Endothelial cell (in vitro differentiated cells): ENCODE measurements around the gene SLC22A14. TPM values are rescaled to one million over a fixed set of nuclear protein-coding genes. Genes with fewer than 3 reads are reported as not detected.

Source experiments
- DNase-seq: peaks from one replicate; pipeline ENCODE4 v3.0.0; 2021; ENCODE audit warnings: low spot score
- H3K27ac Mint-ChIP-seq: one replicate; pipeline ENCODE4 v1.8.0; 2021; ENCODE audit warnings: mixed read lengths, inconsistent platforms; ENCODE audit not compliant: unreplicated experiment
- H3K27me3 Mint-ChIP-seq: one replicate; pipeline ENCODE4 v1.8.0; 2021; ENCODE audit warnings: mild to moderate bottlenecking, moderate library complexity, mixed read lengths, inconsistent platforms; ENCODE audit not compliant: unreplicated experiment
- H3K36me3 Mint-ChIP-seq: one replicate; pipeline ENCODE4 v1.8.0; 2021; ENCODE audit warnings: mild to moderate bottlenecking, low read depth, mixed read lengths, inconsistent platforms; ENCODE audit not compliant: unreplicated experiment
- H3K4me1 Mint-ChIP-seq: one replicate; pipeline ENCODE4 v1.8.0; 2021; ENCODE audit warnings: mild to moderate bottlenecking, mixed read lengths, inconsistent platforms; ENCODE audit not compliant: unreplicated experiment
- H3K4me3 Mint-ChIP-seq: one replicate; pipeline ENCODE4 v1.8.0; 2021; ENCODE audit warnings: mild to moderate bottlenecking, mixed read lengths, inconsistent platforms; ENCODE audit not compliant: unreplicated experiment
- H3K9me3 Mint-ChIP-seq: one replicate; pipeline ENCODE4 v1.8.0; 2021; ENCODE audit warnings: mixed read lengths, inconsistent platforms; ENCODE audit not compliant: unreplicated experiment
- CTCF ChIP-seq: fragments of 200-600 bp; sonication (generic); IDR thresholded peaks from one replicate; pipeline ENCODE4 v1.5.0; 2021; ENCODE audit warnings: antibody characterized with exemption; ENCODE audit not compliant: unreplicated experiment
- total RNA-seq: library from RNA; stranded (reverse); fragmentation: NEBNext Ultra II Directional; extraction: Animal tissue kit (Norgen Biotek cat#: 25700); gene quantifications from one replicate; pipeline ENCODE4 v1.2.1, GENCODE V29; 2021; ENCODE audit not compliant: unreplicated experiment

Gene SLC22A14
- total RNA-seq, 1 donor from 2014 or later, result 0.36 TPM

- H3K27me3 Mint-ChIP-seq, result no peaks in the 10 kb centered on the region
- no peak for TF ChIP-seq CTCF
- H3K4me3 Mint-ChIP-seq, result no peak overlapping the region
- no peak for DNase-seq
- peaks cover 7% of the 10 kb centered on the region for H3K36me3 Mint-ChIP-seq
- H3K9me3 Mint-ChIP-seq, result no peaks in the 10 kb centered on the region
- H3K27ac Mint-ChIP-seq, result no peak overlapping the region
- H3K4me1 Mint-ChIP-seq, result peaks cover 33% of the 10 kb centered on the region
These were observed 17.3 kb upstream of the SLC22A14 start for GRCh38 chr3:38264779-38265178.

- peak within 1 kb of the TSS; percentile 76 for H3K27ac Mint-ChIP-seq
- H3K4me3 Mint-ChIP-seq, result peak within 1 kb of the TSS; percentile 53
- peaks cover 8% of the 10 kb centered on the region for H3K36me3 Mint-ChIP-seq
- DNase-seq, result no peak
- H3K9me3 Mint-ChIP-seq, result no peaks in the 10 kb centered on the region
- H3K4me1 Mint-ChIP-seq, result peaks cover 33% of the 10 kb centered on the region
- TF ChIP-seq CTCF, result no peak
- no peaks in the 10 kb centered on the region for H3K27me3 Mint-ChIP-seq
These were observed 16.3 kb upstream of the SLC22A14 start, which contains the start of gene SLC22A13 for GRCh38 chr3:38265604-38266307. SLC22A13 (plus strand) TSS chr3:38265812; CDS start chr3:38265861, 49 bp downstream.

- Mint-ChIP-seq H3K4me3 (no peak overlapping the region), H3K36me3 (peaks cover 13% of the 10 kb centered on the region), H3K27me3 (no peaks in the 10 kb centered on the region), H3K9me3 (no peaks in the 10 kb centered on the region), H3K27ac (no peak overlapping the region), H3K4me1 (peaks cover 33% of the 10 kb centered on the region)
- DNase-seq, result no peak
- TF ChIP-seq CTCF, result no peak
These were observed 15.3 kb upstream of the SLC22A14 start for GRCh38 chr3:38266810-38267209.

GRCh38 chr3:38267662-38268061 lies 14.4 kb upstream of the SLC22A14 start:
- no peak overlapping the region for H3K4me3 Mint-ChIP-seq
- no peak for TF ChIP-seq CTCF
- peaks cover 13% of the 10 kb centered on the region for H3K36me3 Mint-ChIP-seq
- no peaks in the 10 kb centered on the region for H3K9me3 Mint-ChIP-seq
- H3K4me1 Mint-ChIP-seq, result peaks cover 33% of the 10 kb centered on the region
- no peaks in the 10 kb centered on the region for H3K27me3 Mint-ChIP-seq
- peak; percentile 12 for DNase-seq
- H3K27ac Mint-ChIP-seq, result peak overlapping the region; percentile 22

GRCh38 chr3:38268087-38268486 lies 14.0 kb upstream of the SLC22A14 start:
- Mint-ChIP-seq H3K27ac (peak overlapping the region; percentile 22), H3K27me3 (no peaks in the 10 kb centered on the region), H3K36me3 (peaks cover 13% of the 10 kb centered on the region), H3K4me1 (peaks cover 33% of the 10 kb centered on the region), H3K9me3 (no peaks in the 10 kb centered on the region), H3K4me3 (no peak overlapping the region)
- TF ChIP-seq CTCF, result no peak
- no peak for DNase-seq
